NCI-H1092 treated with DMSO at 0.1 percent for 48 hours (cell line): ENCODE measurements around the gene IQGAP2.

Source experiments
- DNase-seq: peaks from one replicate; lab custom pipeline; 2025; lab: John Stamatoyannopoulos, UW

IQGAP2 gene

DNA sequence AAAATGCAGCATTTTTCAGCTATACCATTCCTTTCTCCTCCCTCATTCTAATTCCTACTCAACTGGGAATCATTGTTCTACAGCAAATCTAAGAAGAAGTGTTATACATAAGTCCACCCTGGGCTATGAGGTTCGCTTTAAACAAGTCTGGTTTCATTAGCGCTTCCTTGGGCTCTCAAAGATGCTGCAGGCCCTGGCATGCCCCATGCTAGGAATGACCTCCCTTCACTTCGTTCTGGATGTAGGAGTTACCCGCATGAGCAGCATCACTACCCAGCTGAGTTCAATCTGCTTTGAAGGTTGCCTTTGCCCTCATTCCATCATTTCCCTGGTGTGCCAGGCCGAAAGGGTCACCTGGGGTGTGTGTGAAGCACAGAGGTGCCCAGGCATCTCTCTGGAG lies 348.2 kb downstream of the IQGAP2 start:
- no peak for DNase-seq

DNA sequence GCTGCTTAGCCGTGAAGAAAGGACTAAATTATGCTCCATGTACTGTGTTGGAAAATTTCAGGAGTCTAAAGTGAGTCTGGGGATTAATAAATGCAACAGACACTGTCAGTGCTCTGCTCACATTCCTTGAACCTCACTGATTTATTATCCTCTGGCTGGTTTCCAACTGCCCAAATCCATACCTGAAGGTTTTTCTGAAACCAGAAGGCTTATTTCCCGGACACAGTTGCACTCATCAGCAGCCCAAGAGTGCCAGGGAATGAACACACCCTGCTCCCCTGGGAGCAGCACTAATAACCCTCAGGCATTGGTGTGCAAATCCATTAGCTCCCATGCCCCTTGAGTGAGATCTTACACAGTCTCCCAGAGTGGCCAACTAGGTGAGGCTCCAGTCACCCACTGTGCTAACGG lies 351.6 kb downstream of the IQGAP2 start:
- DNase-seq, result no peak

DNA sequence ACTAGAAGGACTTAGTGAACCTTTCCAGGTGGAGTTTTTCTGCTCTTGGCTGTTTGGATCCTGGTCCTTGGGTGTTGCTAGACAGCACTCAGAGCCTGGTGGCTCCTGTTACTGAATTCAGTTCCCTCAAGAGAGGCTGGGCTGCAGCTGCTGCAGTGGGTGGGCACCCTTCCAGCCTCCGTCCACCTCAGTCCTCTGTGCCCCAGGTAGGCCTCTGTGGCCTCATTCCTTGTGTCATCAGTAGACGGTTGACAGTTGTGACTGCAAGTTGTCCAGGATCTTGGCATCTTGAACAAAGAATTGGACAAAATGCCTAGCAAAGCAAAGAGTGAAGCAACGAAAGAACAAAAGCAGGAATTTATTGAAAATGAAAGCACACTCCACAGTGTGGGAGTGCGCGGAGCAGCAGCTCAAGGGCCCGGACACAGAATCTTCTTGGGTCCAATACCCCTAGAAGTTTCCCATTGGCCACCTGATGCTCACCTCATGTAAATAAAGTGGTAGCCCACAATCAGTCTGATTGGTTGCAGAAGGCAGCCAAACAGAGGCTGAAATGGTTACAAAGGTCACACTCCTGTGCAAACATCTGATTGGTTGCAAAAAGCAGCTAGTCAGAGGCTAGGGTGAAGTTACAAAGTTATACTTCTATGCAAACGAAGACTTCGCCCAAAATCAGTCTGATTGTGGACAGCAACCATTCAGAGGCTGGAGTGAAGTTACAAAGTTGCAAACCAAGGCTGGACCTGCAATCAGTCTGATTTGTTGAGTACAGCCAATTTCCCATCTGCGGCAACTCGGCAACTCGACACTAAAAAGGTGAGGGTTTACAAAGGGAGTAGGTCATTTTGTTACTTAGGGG lies 352.9 kb downstream of the IQGAP2 start:
- DNase-seq, result no peak

DNA sequence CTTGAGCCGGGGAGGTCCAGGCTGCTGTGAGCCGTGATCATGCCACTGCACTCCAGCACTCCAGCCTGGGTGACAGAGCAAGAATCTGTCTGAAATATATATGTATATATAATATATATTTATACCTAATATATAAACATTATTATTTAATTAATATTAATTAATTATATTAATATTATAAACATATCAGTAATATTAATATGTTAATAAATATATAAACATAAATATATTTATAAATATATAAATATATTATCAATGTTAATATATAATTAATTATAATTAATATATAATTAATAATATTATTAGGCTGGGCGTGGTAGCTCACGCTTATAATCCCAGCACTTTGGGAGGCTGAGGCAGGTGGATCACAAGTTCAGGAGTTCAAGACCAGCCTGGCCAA lies 354.0 kb downstream of the IQGAP2 start:
- DNase-seq, result no peak
